Glomerular visceral epithelial cell (primary cell): ENCODE measurements around the gene CTAGE4.
"Not testable (repeated sequence)": the region's sequence is repeated elsewhere in the genome, so short reads cannot be mapped to it uniquely, and the experiment has no call there.

Experiments used
- DNase-seq: peaks from one replicate; pipeline ENCODE4 v3.0.0-alpha.2; 2016; ENCODE audit errors: extremely low spot score

The CTAGE4 gene

GRCh38 chr7:144205306-144205705, 22.0 kb downstream of the CTAGE4 start:
- not testable (repeated sequence) for DNase-seq

DNA sequence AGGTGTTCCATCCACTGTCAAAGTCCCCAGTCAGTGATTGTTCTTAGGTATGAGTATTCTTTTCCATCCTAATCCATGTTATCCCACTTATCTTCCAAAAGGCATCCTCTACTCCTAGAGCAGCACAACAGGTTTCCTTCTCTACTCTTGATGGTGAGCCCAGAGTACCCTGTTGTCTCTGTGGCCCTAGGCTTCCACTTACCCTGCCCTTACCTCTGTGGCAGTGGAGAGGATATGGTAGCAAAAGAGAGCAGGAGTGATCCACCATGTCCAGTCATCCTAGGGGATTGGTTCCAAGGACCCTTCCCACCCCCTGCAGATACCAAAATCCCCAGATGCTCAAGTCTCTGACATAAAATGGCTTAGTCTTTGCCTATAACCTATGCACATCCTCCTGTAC, 33.9 kb downstream of the CTAGE4 start:
- DNase-seq = not testable (repeated sequence)

DNA sequence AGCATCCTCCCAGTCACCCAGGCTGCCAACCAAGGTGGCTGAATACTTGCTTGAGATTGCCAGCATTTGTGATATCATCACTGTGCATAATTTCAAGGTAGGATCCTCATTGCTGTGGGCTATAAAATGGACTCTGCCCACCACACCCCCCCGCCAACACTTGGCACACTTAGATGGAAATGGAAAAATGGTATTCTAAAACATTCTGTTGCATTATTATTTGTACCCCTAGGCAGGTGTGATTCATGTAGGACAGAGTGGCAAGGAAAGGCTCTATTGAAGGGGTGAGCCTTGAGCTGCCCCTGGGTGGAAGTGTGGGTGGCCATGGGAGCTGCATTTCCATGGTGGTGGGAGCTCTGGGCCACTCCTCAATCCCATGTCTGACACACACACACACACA, 35.3 kb downstream of the CTAGE4 start:
- not testable (repeated sequence) for DNase-seq

DNA sequence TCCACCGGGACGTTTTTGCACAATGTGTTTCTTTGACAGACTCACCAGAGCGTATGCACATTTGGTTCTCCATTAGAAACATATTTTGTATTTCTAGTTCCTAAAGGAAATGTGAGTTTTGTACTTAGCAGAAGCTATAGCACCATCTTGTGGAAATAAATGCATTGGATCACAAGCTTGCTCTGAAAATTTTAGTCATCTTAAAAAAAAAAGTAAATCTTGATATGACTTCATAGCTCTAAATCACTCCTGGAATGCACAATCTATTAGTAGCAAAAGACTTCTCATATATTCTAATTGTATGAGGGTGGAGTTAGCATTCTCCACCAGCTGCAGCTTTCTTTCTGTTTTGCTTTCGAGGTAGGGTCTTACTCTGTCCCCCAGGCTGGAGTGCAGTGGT, 35.9 kb downstream of the CTAGE4 start:
- DNase-seq = not testable (repeated sequence)

GRCh38 chr7:144220531-144220930, 37.3 kb downstream of the CTAGE4 start:
- not testable (repeated sequence) for DNase-seq

DNA sequence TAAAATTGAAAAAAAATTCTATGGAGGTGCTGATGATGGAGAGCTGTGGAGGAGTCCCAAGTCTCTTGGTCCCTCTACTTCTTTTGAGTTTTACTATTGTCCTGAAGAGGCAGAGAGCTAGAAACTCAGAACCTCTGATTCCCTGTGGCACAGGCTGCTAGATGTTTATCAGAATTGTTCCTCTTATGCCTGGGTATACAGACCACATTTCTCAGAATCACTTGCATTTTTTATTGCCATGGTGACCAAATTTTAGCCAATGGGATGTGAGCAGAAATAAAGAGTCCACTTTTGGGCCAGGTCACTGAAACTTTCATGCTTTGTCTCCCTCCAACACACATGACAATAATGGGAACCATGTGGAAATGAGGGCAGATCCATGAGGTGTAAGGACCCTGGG, 40.4 kb downstream of the CTAGE4 start:
- not testable (repeated sequence) for DNase-seq

DNA sequence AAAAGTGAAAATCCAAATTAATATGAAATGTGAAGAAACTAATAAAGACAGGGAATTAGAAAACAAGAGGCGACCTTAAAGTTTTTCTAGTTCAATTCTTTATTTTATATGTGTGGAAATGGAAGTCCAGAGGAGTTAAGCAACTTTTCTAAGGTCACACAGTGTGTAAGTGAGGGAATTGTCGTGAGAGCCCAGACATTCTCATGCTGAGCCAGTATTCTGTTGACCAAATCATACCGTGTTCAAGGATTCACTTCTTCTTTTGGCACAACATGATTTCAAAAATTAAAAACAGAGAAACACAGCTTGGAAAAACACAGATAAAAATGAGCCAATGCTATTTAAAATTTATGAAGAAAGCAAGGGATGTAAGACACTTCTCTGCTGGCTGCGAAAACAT, 43.6 kb downstream of the CTAGE4 start:
- DNase-seq = not testable (repeated sequence)

- not testable (repeated sequence) for DNase-seq
These were observed 45.5 kb downstream of the CTAGE4 start for GRCh38 chr7:144228810-144229209.

- not testable (repeated sequence) for DNase-seq
These were observed 47.8 kb downstream of the CTAGE4 start for GRCh38 chr7:144231027-144231426.

GRCh38 chr7:144233039-144233438, 49.8 kb downstream of the CTAGE4 start:
- not testable (repeated sequence) for DNase-seq
